HepG2 (cell line): ENCODE results near the gene NINL. TPM values are rescaled to one million over a fixed set of nuclear protein-coding genes. Genes with fewer than 3 reads are reported as not detected.

ENCODE experiments used
- DR1 ChIP-seq: sonication (generic); formaldehyde crosslinking; IDR thresholded peaks from 2 replicates; pipeline ENCODE4 v1.8.0; 2021; ENCODE audit warnings: mild to moderate bottlenecking, missing genetic modification reagents, inconsistent platforms
- ETV5 ChIP-seq: IDR thresholded peaks from 2 replicates; pipeline ENCODE4 v1.6.1; 2018; ENCODE audit warnings: missing biosample characterization, missing genetic modification reagents, inconsistent platforms, borderline replicate concordance
- MEIS2 ChIP-seq: sonication (generic); formaldehyde crosslinking; IDR thresholded peaks from 2 replicates; pipeline ENCODE4 v1.9.0; 2021; ENCODE audit warnings: mild to moderate bottlenecking, missing genetic modification reagents
- MYNN ChIP-seq: sonication (generic); formaldehyde crosslinking; IDR thresholded peaks from 2 replicates; pipeline ENCODE4 v1.4.0; 2020; ENCODE audit warnings: mild to moderate bottlenecking, low read depth, missing genetic modification reagents
- PRDM4 ChIP-seq: sonication (generic); formaldehyde crosslinking; IDR thresholded peaks from 2 replicates; pipeline ENCODE4 v1.9.0; 2021; ENCODE audit warnings: missing genetic modification reagents, borderline replicate concordance
- RCOR2 ChIP-seq: IDR thresholded peaks from 2 replicates; pipeline ENCODE4 v1.6.1; 2016; ENCODE audit warnings: missing biosample characterization, missing genetic modification reagents
- RFX1 ChIP-seq: fragments of 450-650 bp; IDR thresholded peaks from 2 replicates; pipeline ENCODE4 v1.6.1; 2017
- RXRB ChIP-seq: IDR thresholded peaks from 2 replicates; pipeline ENCODE4 v1.6.1; 2016; ENCODE audit warnings: borderline replicate concordance, missing genetic modification reagents, missing compliant biosample characterization
- STAT6 ChIP-seq: sonication (generic); formaldehyde crosslinking; IDR thresholded peaks from 2 replicates; pipeline ENCODE4 v1.4.0; 2020; ENCODE audit warnings: missing genetic modification reagents, mild to moderate bottlenecking, borderline replicate concordance
- SUZ12 ChIP-seq: fragments of 150-350 bp; IDR thresholded peaks from 2 replicates; pipeline ENCODE4 v1.6.1; 2014; ENCODE audit warnings: low read depth, low read length
- TCF12 ChIP-seq, 2 experiments: fragments of 450-650 bp in 1 of 2; sonication (generic) in 1 of 2; formaldehyde crosslinking in 1 of 2; IDR thresholded peaks; 2 replicates each; pipeline versions ENCODE4 v1.6.1 to v1.8.0; 2017 to 2022; ENCODE audit warnings: antibody characterized with exemption in 1 of 2, mild to moderate bottlenecking in 1 of 2, missing genetic modification reagents in 1 of 2, moderate library complexity in 1 of 2
- ZFP1 ChIP-seq: IDR thresholded peaks from 2 replicates; pipeline ENCODE4 v1.6.1; 2016
- ZNF143 ChIP-seq: sonication (generic); formaldehyde crosslinking; IDR thresholded peaks from 2 replicates; pipeline ENCODE4 v1.4.0; 2020; ENCODE audit warnings: missing genetic modification reagents
- ZNF235 ChIP-seq: sonication (generic); formaldehyde crosslinking; IDR thresholded peaks from 2 replicates; pipeline ENCODE4 v1.8.1; 2023; ENCODE audit warnings: mild to moderate bottlenecking, missing genetic modification reagents, borderline replicate concordance
- ZNF282 ChIP-seq: fragments of 450-650 bp; IDR thresholded peaks from 2 replicates; pipeline ENCODE4 v1.6.1; 2018; ENCODE audit not compliant: partially characterized antibody
- ZNF331 ChIP-seq: sonication (generic); formaldehyde crosslinking; IDR thresholded peaks from 2 replicates; pipeline ENCODE4 v1.4.0; 2020; ENCODE audit warnings: missing genetic modification reagents
- ZNF34 ChIP-seq: sonication (generic); formaldehyde crosslinking; IDR thresholded peaks from 2 replicates; pipeline ENCODE4 v1.4.0; 2020; ENCODE audit warnings: mild to moderate bottlenecking, missing genetic modification reagents, borderline replicate concordance
- ZNF652 ChIP-seq: IDR thresholded peaks from 2 replicates; pipeline ENCODE4 v1.6.1; 2016; ENCODE audit warnings: low read depth, borderline replicate concordance
- ZNF687 ChIP-seq: sonication (generic); formaldehyde crosslinking; IDR thresholded peaks from 2 replicates; pipeline ENCODE4 v1.5.1; 2020; ENCODE audit warnings: mild to moderate bottlenecking, missing genetic modification reagents, moderate library complexity
- ZNF776 ChIP-seq: sonication (generic); formaldehyde crosslinking; IDR thresholded peaks from 2 replicates; pipeline ENCODE4 v1.4.0; 2020; ENCODE audit warnings: mild to moderate bottlenecking, missing genetic modification reagents
- polyA plus RNA-seq, 8 experiments: library from polyadenylated mRNA; depleted of rRNA in 3 of 8; stranded (reverse) in 7 of 8; unstranded in 1 of 8; fragments of >200 nt; fragmentation: Illumina TruSeq in 4 of 8; extraction: Trizol in 4 of 8; gene quantifications; 2 replicates each; pipeline versions ENCODE4 v1.2.1 to v1.2.3, GENCODE V29; 2011 to 2016; ENCODE audit warnings: low read depth in 4 of 8, missing spikeins in 1 of 8, mixed read lengths in 1 of 8; ENCODE audit not compliant: insufficient read depth in 1 of 8
- total RNA-seq, 5 experiments: library from RNA; depleted of rRNA; stranded (reverse); fragments of >200 nt; fragmentation: Illumina TruSeq; extraction: Trizol; gene quantifications; 2 replicates each; pipeline ENCODE4 v1.2.3, GENCODE V29; 2016; ENCODE audit warnings: low read depth in 1 of 5

NINL gene
- total and polyA plus RNA-seq, 2 of the 13 experiments (the other 11 are each of a cell fraction or from before 2014, with no cell fraction given): 32.3 to 34.3 TPM

GRCh38 chr20:25623225-25623735 lies 37.9 kb upstream of the NINL start (continued):
- TF ChIP-seq ZNF687 (CRISPR knock-in tag): peak; percentile 56; the same call in 1 of the 2 replicates
- TF ChIP-seq ZNF235 (CRISPR knock-in tag): no peak
- TF ChIP-seq ZNF143 (CRISPR knock-in tag): no peak
- TF ChIP-seq ZNF34 (CRISPR knock-in tag): no peak
- TF ChIP-seq ZNF331: no peak
- TF ChIP-seq ETV5 (CRISPR knock-in tag): no peak; the same call in 1 of the 2 replicates
- TF ChIP-seq DR1: no peak; the same call in 1 of the 2 replicates
- TF ChIP-seq PRDM4: no peak
- TF ChIP-seq MYNN (CRISPR knock-in tag): no peak; the same call in 1 of the 2 replicates
- TF ChIP-seq ZFP1 (CRISPR knock-in tag): no peak
- TF ChIP-seq RFX1: no peak
- TF ChIP-seq ZNF652 (CRISPR knock-in tag): no peak
- 0 out of 2 replicates have a peak, but pooled peaks have one; percentile 40 for TF ChIP-seq ZNF776 (CRISPR knock-in tag)
- TF ChIP-seq MEIS2 (CRISPR knock-in tag): no peak
- no peak for TF ChIP-seq RXRB (CRISPR knock-in tag)
- no peak for TF ChIP-seq ZNF282
- no peak for TF ChIP-seq RCOR2 (CRISPR knock-in tag)
- TF ChIP-seq TCF12 (IDR thresholded peaks at IDR 0.05): no peak
- peak; percentile 84; the same call in 1 of the 2 replicates for TF ChIP-seq TCF12 (CRISPR knock-in tag; IDR thresholded peaks at IDR 0.05)
- no peak for TF ChIP-seq STAT6 (CRISPR knock-in tag)
- TF ChIP-seq SUZ12: no peak
